Chondrocyte (in vitro differentiated cells): ENCODE results near the gene SLC35F3. TPM values are rescaled to one million over a fixed set of nuclear protein-coding genes. Genes with fewer than 3 reads are reported as not detected.
"Not testable (repeated sequence)": the region's sequence is repeated elsewhere in the genome, so short reads cannot be mapped to it uniquely, and the experiment has no call there.

Source experiments
- DNase-seq: peaks from one replicate; pipeline ENCODE4 v3.0.0; 2021; ENCODE audit warnings: mixed read lengths, low spot score
- H3K27ac Mint-ChIP-seq: one replicate; pipeline ENCODE4 v1.8.0; 2021; ENCODE audit warnings: mild to moderate bottlenecking, moderate library complexity, mixed read lengths; ENCODE audit not compliant: unreplicated experiment
- H3K27me3 Mint-ChIP-seq: 2 replicates; pipeline ENCODE4 v1.8.0; 2021; ENCODE audit warnings: low read depth, mixed read lengths
- H3K36me3 Mint-ChIP-seq: 2 replicates; pipeline ENCODE4 v1.8.0; 2021; ENCODE audit warnings: low read depth, mixed read lengths
- H3K4me1 Mint-ChIP-seq: 2 replicates; pipeline ENCODE4 v1.8.0; 2021; ENCODE audit warnings: low read depth, mild to moderate bottlenecking, mixed read lengths
- H3K4me3 Mint-ChIP-seq: one replicate; pipeline ENCODE4 v1.8.0; 2021; ENCODE audit warnings: mild to moderate bottlenecking, moderate library complexity, mixed read lengths; ENCODE audit not compliant: unreplicated experiment
- H3K9me3 Mint-ChIP-seq: 2 replicates; pipeline ENCODE4 v1.8.0; 2021; ENCODE audit warnings: low read depth, mixed read lengths
- CTCF ChIP-seq: fragments of 200-600 bp; sonication (generic); IDR thresholded peaks from 2 replicates; pipeline ENCODE4 v1.5.0; 2021; ENCODE audit warnings: antibody characterized with exemption, mild to moderate bottlenecking, moderate library complexity
- total RNA-seq: library from RNA; stranded (reverse); gene quantifications from 3 replicates; pipeline ENCODE4 v1.2.1, GENCODE V29; 2021

Gene SLC35F3
- total RNA-seq, 1 donor from 2014 or later: not detected

- no peak for TF ChIP-seq CTCF
- H3K36me3 Mint-ChIP-seq: no peaks in the 10 kb centered on the region
These were observed 269.5 kb downstream of the SLC35F3 start for GRCh38 chr1:234173968-234174367.

GRCh38 chr1:234175363-234175762 lies 270.9 kb downstream of the SLC35F3 start:
- H3K4me1 Mint-ChIP-seq: no peaks in the 10 kb centered on the region
- no peak overlapping the region for H3K27ac Mint-ChIP-seq
- H3K36me3 Mint-ChIP-seq: no peaks in the 10 kb centered on the region
- H3K27me3 Mint-ChIP-seq: peaks cover 11% of the 10 kb centered on the region
- no peak overlapping the region for H3K4me3 Mint-ChIP-seq
- H3K9me3 Mint-ChIP-seq: no peaks in the 10 kb centered on the region
- no peak for DNase-seq
- TF ChIP-seq CTCF: no peak

More at GRCh38 chr1:234173968-234174367, 269.5 kb downstream of the SLC35F3 start:
- no peaks in the 10 kb centered on the region for H3K4me1 Mint-ChIP-seq
- H3K27ac Mint-ChIP-seq: no peak overlapping the region
- DNase-seq: no peak
- H3K27me3 Mint-ChIP-seq: peaks cover 9% of the 10 kb centered on the region
- H3K4me3 Mint-ChIP-seq: no peak overlapping the region
- H3K9me3 Mint-ChIP-seq: no peaks in the 10 kb centered on the region

GRCh38 chr1:234176000-234176399 lies 271.5 kb downstream of the SLC35F3 start:
- TF ChIP-seq CTCF: no peak
- Mint-ChIP-seq H3K36me3 (no peaks in the 10 kb centered on the region), H3K4me1 (no peaks in the 10 kb centered on the region), H3K27me3 (peaks cover 11% of the 10 kb centered on the region), H3K27ac (no peak overlapping the region), H3K9me3 (no peaks in the 10 kb centered on the region), H3K4me3 (no peak overlapping the region)
- DNase-seq: no peak

- DNase-seq, H3K4me1 Mint-ChIP-seq, H3K4me3 Mint-ChIP-seq, H3K9me3 Mint-ChIP-seq, H3K27ac Mint-ChIP-seq, H3K36me3 Mint-ChIP-seq: not testable (repeated sequence)
- H3K27me3 Mint-ChIP-seq: peaks cover 16% of the 10 kb centered on the region
These were observed 272.4 kb downstream of the SLC35F3 start for GRCh38 chr1:234176847-234177246.

GRCh38 chr1:234185438-234185837 lies 281.0 kb downstream of the SLC35F3 start:
- no peak for TF ChIP-seq CTCF
- H3K27ac Mint-ChIP-seq: no peak overlapping the region
- H3K9me3 Mint-ChIP-seq: peaks cover 10% of the 10 kb centered on the region
- H3K27me3 Mint-ChIP-seq: peaks cover 20% of the 10 kb centered on the region
- no peaks in the 10 kb centered on the region for H3K4me1 Mint-ChIP-seq
- H3K36me3 Mint-ChIP-seq: no peaks in the 10 kb centered on the region
- no peak for DNase-seq
- H3K4me3 Mint-ChIP-seq: no peak overlapping the region

GRCh38 chr1:234186037-234186688 lies 281.7 kb downstream of the SLC35F3 start:
- Mint-ChIP-seq H3K4me3 (no peak overlapping the region), H3K27ac (no peak overlapping the region), H3K9me3 (peaks cover 15% of the 10 kb centered on the region), H3K36me3 (peaks cover 2% of the 10 kb centered on the region), H3K27me3 (peaks cover 22% of the 10 kb centered on the region), H3K4me1 (no peaks in the 10 kb centered on the region)
- DNase-seq: no peak
- TF ChIP-seq CTCF: no peak
